Fibroblast of lung (primary cell): ENCODE measurements around the gene WWC1. TPM values are rescaled to one million over a fixed set of nuclear protein-coding genes. Genes with fewer than 3 reads are reported as not detected.
"Not testable (repeated sequence)": the region's sequence is repeated elsewhere in the genome, so short reads cannot be mapped to it uniquely, and the experiment has no call there.

Source experiments
- DNase-seq, 2 donors: peaks; one replicate each; pipeline versions ENCODE4 v3.0.0 to v3.0.0-alpha.2; 2010; ENCODE audit warnings: low read depth in 2 of 2
- H2AFZ ChIP-seq: 2 replicates; pipeline ENCODE4 v1.5.1; 2012; ENCODE audit warnings: low read length, control low read depth, inconsistent platforms
- H3K27ac ChIP-seq: 2 replicates; pipeline ENCODE4 v1.5.1; 2011; ENCODE audit warnings: low read length, control low read depth; ENCODE audit not compliant: insufficient read depth
- H3K27me3 ChIP-seq: 2 replicates; pipeline ENCODE4 v1.5.1; 2011; ENCODE audit warnings: mild to moderate bottlenecking, low read length; ENCODE audit not compliant: control insufficient read depth, insufficient read depth
- H3K36me3 ChIP-seq: 2 replicates; pipeline ENCODE4 v1.5.1; 2011; ENCODE audit warnings: low read length; ENCODE audit not compliant: control insufficient read depth, insufficient read depth
- H3K4me1 ChIP-seq: 2 replicates; pipeline ENCODE4 v1.5.1; 2011; ENCODE audit warnings: low read length; ENCODE audit not compliant: control insufficient read depth, insufficient read depth; ENCODE audit errors: extremely low read depth
- H3K4me2 ChIP-seq: 2 replicates; pipeline ENCODE4 v1.5.1; 2011; ENCODE audit warnings: low read length, control low read depth; ENCODE audit not compliant: insufficient read depth; ENCODE audit errors: extremely low read depth
- H3K4me3 ChIP-seq, 4 experiments: fragments of 200-600 bp in 1 of 4; sonication (generic) in 1 of 4; replicated peaks in 1 of 4; 2 replicates each; pipeline ENCODE4 v1.5.1; 2011 to 2016; ENCODE audit warnings: low read length in 4 of 4, low read depth in 3 of 4, mild to moderate bottlenecking in 3 of 4, control low read depth in 2 of 4, inconsistent platforms in 1 of 4, mixed read lengths in 1 of 4; ENCODE audit not compliant: insufficient read depth in 1 of 4; ENCODE audit errors: control extremely low read depth in 1 of 4
- H3K79me2 ChIP-seq: 2 replicates; pipeline ENCODE4 v1.5.1; 2012; ENCODE audit warnings: mild to moderate bottlenecking, low read length, inconsistent platforms; ENCODE audit not compliant: control insufficient read depth, insufficient read depth
- H3K9ac ChIP-seq: 2 replicates; pipeline ENCODE4 v1.5.1; 2011; ENCODE audit warnings: mild to moderate bottlenecking, low read length, control low read depth; ENCODE audit not compliant: insufficient read depth
- H3K9me3 ChIP-seq: 2 replicates; pipeline ENCODE4 v1.5.1; 2012; ENCODE audit warnings: low read depth, low read length; ENCODE audit not compliant: control insufficient read depth, insufficient read depth
- H4K20me1 ChIP-seq: 2 replicates; pipeline ENCODE4 v1.5.1; 2011; ENCODE audit warnings: low read length; ENCODE audit not compliant: control insufficient read depth, insufficient read depth; ENCODE audit errors: extremely low read depth
- CTCF ChIP-seq, 2 donors: IDR thresholded peaks in 1 of 2; conservative IDR thresholded peaks in 1 of 2; 1 replicate in 1 of 2; 2 replicates in 1 of 2; pipeline ENCODE4 v1.5.1; 2011 to 2012; ENCODE audit warnings: low read length in 2 of 2, control low read depth in 1 of 2, inconsistent platforms in 1 of 2, low read depth in 1 of 2, mild to moderate bottlenecking in 1 of 2
- EZH2 ChIP-seq: IDR thresholded peaks from 2 replicates; pipeline ENCODE4 v1.5.1; 2012; ENCODE audit warnings: low read length, control low read depth, mild to moderate bottlenecking; ENCODE audit errors: missing control alignments
- polyA plus RNA-seq, 2 donors: library from polyadenylated mRNA; depleted of rRNA in 1 of 2; stranded (reverse) in 1 of 2; unstranded in 1 of 2; fragments of >200 nt; gene quantifications; 2 replicates each; pipeline ENCODE4 v1.2.1, GENCODE V29; 2011 to 2012; ENCODE audit warnings: missing spikeins in 1 of 2
- total RNA-seq: library from RNA; depleted of rRNA; stranded (reverse); fragments of >200 nt; gene quantifications from 2 replicates; pipeline ENCODE4 v1.2.1, GENCODE V29; 2014

Gene WWC1
- total and polyA plus RNA-seq, 2 donors (not counting 1 experiment from before 2014, with no cell fraction given): 2.5 to 3.2 TPM

- Histone ChIP-seq H3K36me3 (no peaks in the 10 kb centered on the region), H3K27me3 (no peaks in the 10 kb centered on the region), H4K20me1 (no peaks in the 10 kb centered on the region), H3K4me2 (no peak overlapping the region), H3K9ac (no peak overlapping the region), H3K4me1 (no peaks in the 10 kb centered on the region), H2AFZ (no peak overlapping the region), H3K4me3 (no peak overlapping the region), H3K79me2 (no peaks in the 10 kb centered on the region), H3K27ac (no peak overlapping the region), H3K9me3 (no peaks in the 10 kb centered on the region)
- no peak for DNase-seq
- TF ChIP-seq CTCF (conservative IDR thresholded peaks at IDR 0.05 in 1 of 2, IDR thresholded peaks at IDR 0.05 in 1 of 2; ENCODE audit: low read depth in 1 of 2, low read length in 2 of 2) (no peak), EZH2 (no peak)
Observed at GRCh38 chr5:168307022-168307421, 15.6 kb downstream of the WWC1 start.

GRCh38 chr5:168307925-168308584, 16.6 kb downstream of the WWC1 start:
- no peak for DNase-seq
- no peak overlapping the region for H2AFZ ChIP-seq
- no peak overlapping the region for H3K4me3 ChIP-seq
- H4K20me1 ChIP-seq: no peaks in the 10 kb centered on the region
- no peak for TF ChIP-seq EZH2
- TF ChIP-seq CTCF (conservative IDR thresholded peaks at IDR 0.05 in 1 of 2, IDR thresholded peaks at IDR 0.05 in 1 of 2; ENCODE audit: low read depth in 1 of 2, low read length in 2 of 2): no peak
- no peaks in the 10 kb centered on the region for H3K9me3 ChIP-seq
- no peaks in the 10 kb centered on the region for H3K27me3 ChIP-seq
- no peaks in the 10 kb centered on the region for H3K4me1 ChIP-seq
- no peaks in the 10 kb centered on the region for H3K36me3 ChIP-seq
- H3K27ac ChIP-seq: no peak overlapping the region
- no peak overlapping the region for H3K9ac ChIP-seq
- no peaks in the 10 kb centered on the region for H3K79me2 ChIP-seq
- no peak overlapping the region for H3K4me2 ChIP-seq

- peaks cover 3% of the 10 kb centered on the region for H3K4me1 ChIP-seq
- no peak overlapping the region for H3K4me3 ChIP-seq
- no peaks in the 10 kb centered on the region for H3K36me3 ChIP-seq
- TF ChIP-seq EZH2 (no peak), CTCF (conservative IDR thresholded peaks at IDR 0.05 in 1 of 2, IDR thresholded peaks at IDR 0.05 in 1 of 2; ENCODE audit: low read depth in 1 of 2, low read length in 2 of 2) (no peak)
- H3K27me3 ChIP-seq: no peaks in the 10 kb centered on the region
- no peak for DNase-seq
- H3K4me2 ChIP-seq: no peak overlapping the region
- no peaks in the 10 kb centered on the region for H4K20me1 ChIP-seq
- H3K9me3 ChIP-seq: no peaks in the 10 kb centered on the region
- H3K9ac ChIP-seq: no peak overlapping the region
- H3K79me2 ChIP-seq: no peaks in the 10 kb centered on the region
- no peak overlapping the region for H3K27ac ChIP-seq
- no peak overlapping the region for H2AFZ ChIP-seq
Observed at GRCh38 chr5:168308976-168309598, 17.6 kb downstream of the WWC1 start.

- not testable (repeated sequence) for DNase-seq, H3K27me3 ChIP-seq, H4K20me1 ChIP-seq, H3K36me3 ChIP-seq, H3K4me2 ChIP-seq, H3K9me3 ChIP-seq, H3K27ac ChIP-seq, H2AFZ ChIP-seq, H3K79me2 ChIP-seq, H3K9ac ChIP-seq, H3K4me3 ChIP-seq
- H3K4me1 ChIP-seq: peaks cover 13% of the 10 kb centered on the region
Observed at GRCh38 chr5:168310541-168310940, 19.1 kb downstream of the WWC1 start.
